Upper lobe of right lung (tissue), 1 donor: ENCODE results near the gene SPOCK1. TPM values are rescaled to one million over a fixed set of nuclear protein-coding genes. Genes with fewer than 3 reads are reported as not detected.
A peak's percentile ranks its signal among the peaks of the same experiment; 100 is the strongest.

Experiments
- ATAC-seq: fragments of 200-7000 bp; cut with Tn5 transposase; one replicate; pipeline ENCODE4 v1.9.1; 2020; ENCODE audit warnings: mild to moderate bottlenecking, moderate library complexity
- DNase-seq: peaks from one replicate; pipeline ENCODE4 v3.0.0-alpha.2; 2020
- H3K27ac ChIP-seq: fragments of 200-600 bp; one replicate; pipeline ENCODE4 v1.8.0; 2022
- H3K27me3 ChIP-seq: fragments of 200-600 bp; one replicate; pipeline ENCODE4 v1.8.0; 2022; ENCODE audit warnings: mild to moderate bottlenecking
- H3K36me3 ChIP-seq: fragments of 200-600 bp; one replicate; pipeline ENCODE4 v1.8.0; 2022
- H3K4me1 ChIP-seq: fragments of 200-600 bp; one replicate; pipeline ENCODE4 v1.8.0; 2022
- H3K4me3 ChIP-seq: fragments of 200-600 bp; one replicate; pipeline ENCODE4 v1.8.0; 2022; ENCODE audit warnings: mild to moderate bottlenecking
- H3K9me3 ChIP-seq: fragments of 200-600 bp; one replicate; pipeline ENCODE4 v1.8.0; 2022
- CTCF ChIP-seq: fragments of 200-600 bp; IDR thresholded peaks from one replicate; pipeline ENCODE4 v1.8.0; 2022; ENCODE audit warnings: antibody characterized with exemption
- intact Hi-C: fragments of 100-400 bp; cut with DNase I; formaldehyde crosslinking; loops from one replicate; pipeline ENCODE4 v1.11.0; 2022
- total RNA-seq: library from RNA; stranded (reverse); fragmentation: NEBNext Ultra II Directional; extraction: Animal tissue kit (Norgen Biotek cat#: 25700); gene quantifications from one replicate; pipeline ENCODE4 v1.2.1, GENCODE V29; 2021
- donor health status: DM: no; HTN: yes; CAD: no; lungs with severe emphysema.

The SPOCK1 gene
- total RNA-seq, 1 donor from 2014 or later: 4.0 TPM

- no peak for TF ChIP-seq CTCF
These were observed 308.7 kb downstream of the SPOCK1 start for GRCh38 chr5:137190441-137190840.

GRCh38 chr5:137190031-137190430 is 309.1 kb downstream of the SPOCK1 start:
- H3K4me1 ChIP-seq: no peaks in the 10 kb centered on the region
- intact Hi-C loops: no loop called here
- DNase-seq (no peak), ATAC-seq (no peak)
- peaks cover 4% of the 10 kb centered on the region for H3K27me3 ChIP-seq
- H3K9me3 ChIP-seq: no peaks in the 10 kb centered on the region
- TF ChIP-seq CTCF: no peak
- H3K4me3 ChIP-seq: no peak overlapping the region
- no peaks in the 10 kb centered on the region for H3K36me3 ChIP-seq
- no peak overlapping the region for H3K27ac ChIP-seq

More at GRCh38 chr5:137190441-137190840, 308.7 kb downstream of the SPOCK1 start:
- no peak overlapping the region for H3K4me3 ChIP-seq
- no peaks in the 10 kb centered on the region for H3K9me3 ChIP-seq
- peaks cover 4% of the 10 kb centered on the region for H3K27me3 ChIP-seq
- H3K4me1 ChIP-seq: no peaks in the 10 kb centered on the region
- no peak for ATAC-seq
- intact Hi-C loops: no loop called here
- DNase-seq: no peak
- no peaks in the 10 kb centered on the region for H3K36me3 ChIP-seq
- no peak overlapping the region for H3K27ac ChIP-seq

GRCh38 chr5:137188566-137188965 is 310.6 kb downstream of the SPOCK1 start:
- no peak overlapping the region for H3K27ac ChIP-seq
- intact Hi-C loops: no loop called here
- H3K36me3 ChIP-seq: no peaks in the 10 kb centered on the region
- no peak overlapping the region for H3K4me3 ChIP-seq
- DNase-seq: no peak
- H3K27me3 ChIP-seq: peaks cover 4% of the 10 kb centered on the region
- H3K9me3 ChIP-seq: no peaks in the 10 kb centered on the region
- no peak for ATAC-seq
- no peaks in the 10 kb centered on the region for H3K4me1 ChIP-seq
- no peak for TF ChIP-seq CTCF

GRCh38 chr5:137186759-137187461 is 312.2 kb downstream of the SPOCK1 start:
- H3K4me1 ChIP-seq: no peaks in the 10 kb centered on the region
- H3K36me3 ChIP-seq: no peaks in the 10 kb centered on the region
- ATAC-seq (peak; percentile 31), DNase-seq (no peak)
- no peak for TF ChIP-seq CTCF
- H3K9me3 ChIP-seq: no peaks in the 10 kb centered on the region
- intact Hi-C loops: no loop called here
- H3K27ac ChIP-seq: no peak overlapping the region
- peaks cover 4% of the 10 kb centered on the region for H3K27me3 ChIP-seq
- H3K4me3 ChIP-seq: no peak overlapping the region

- Histone ChIP-seq H3K9me3 (no peaks in the 10 kb centered on the region), H3K4me3 (no peak overlapping the region), H3K27ac (no peak overlapping the region), H3K27me3 (peaks cover 4% of the 10 kb centered on the region), H3K36me3 (no peaks in the 10 kb centered on the region), H3K4me1 (no peaks in the 10 kb centered on the region)
- intact Hi-C loops: no loop called here
- no peak for ATAC-seq
- no peak for DNase-seq
- no peak for TF ChIP-seq CTCF
These were observed 313.9 kb downstream of the SPOCK1 start for GRCh38 chr5:137185193-137185592.

GRCh38 chr5:137184734-137185133 is 314.4 kb downstream of the SPOCK1 start:
- no peak for TF ChIP-seq CTCF
- ATAC-seq (no peak), DNase-seq (no peak)
- Histone ChIP-seq H3K36me3 (no peaks in the 10 kb centered on the region), H3K4me1 (no peaks in the 10 kb centered on the region), H3K27me3 (peaks cover 4% of the 10 kb centered on the region), H3K27ac (no peak overlapping the region), H3K4me3 (no peak overlapping the region), H3K9me3 (no peaks in the 10 kb centered on the region)
- intact Hi-C loops: no loop called here
